Thoracic aorta (tissue), 2 donors: ENCODE data around the gene PHACTR1. TPM values are rescaled to one million over a fixed set of nuclear protein-coding genes. Genes with fewer than 3 reads are reported as not detected.

Experiments
- ATAC-seq: fragments of 150-250 bp; one replicate; pipeline ENCODE4 v1.8.0; 2017; ENCODE audit warnings: low read depth; ENCODE audit not compliant: insufficient number of reproducible peaks, low FRiP score
- DNase-seq: peaks from one replicate; pipeline ENCODE4 v3.0.0-alpha.2; 2020; ENCODE audit warnings: low spot score
- H3K27ac ChIP-seq, 2 donors: fragments of 200-600 bp; sonication (generic); 1 replicate in 1 of 2; 2 replicates in 1 of 2; pipeline ENCODE4 v1.5.1; 2016; ENCODE audit warnings: mild to moderate bottlenecking in 2 of 2, moderate library complexity in 2 of 2
- H3K27me3 ChIP-seq: fragments of 200-600 bp; sonication (generic); replicated peaks from 2 replicates; pipeline ENCODE4 v1.6.0; 2016; ENCODE audit warnings: mild to moderate bottlenecking; ENCODE audit not compliant: insufficient read depth
- H3K36me3 ChIP-seq: fragments of 200-600 bp; sonication (generic); one replicate; pipeline ENCODE4 v1.5.1; 2016
- H3K4me1 ChIP-seq, 2 donors: fragments of 200-600 bp; sonication (generic); 1 replicate in 1 of 2; 2 replicates in 1 of 2; pipeline versions ENCODE4 v1.5.1 to v1.6.0; 2016; ENCODE audit warnings: low read depth in 2 of 2, mild to moderate bottlenecking in 1 of 2; ENCODE audit not compliant: control insufficient read depth in 1 of 2
- H3K4me3 ChIP-seq: fragments of 200-600 bp; sonication (generic); 2 replicates; pipeline ENCODE4 v1.5.1; 2016; ENCODE audit warnings: mild to moderate bottlenecking
- H3K9me3 ChIP-seq: fragments of 200-600 bp; sonication (generic); 2 replicates; pipeline ENCODE4 v1.5.1; 2016
- total RNA-seq, 2 donors: library from RNA; depleted of rRNA; stranded (reverse); fragments of >200 nt; gene quantifications; one replicate each; pipeline versions ENCODE4 v1.1.0 to v1.2.3, GENCODE V29; 2016
- TF ChIP-seq, protein P1 (sequence below): fragments of 200-600 bp; sonication (generic); IDR thresholded peaks from one replicate; pipeline ENCODE4 v1.5.1; 2019; ENCODE audit warnings: antibody characterized with exemption

PHACTR1 gene
- total RNA-seq, 2 donors from 2014 or later = 42.9 to 69.1 TPM

DNA sequence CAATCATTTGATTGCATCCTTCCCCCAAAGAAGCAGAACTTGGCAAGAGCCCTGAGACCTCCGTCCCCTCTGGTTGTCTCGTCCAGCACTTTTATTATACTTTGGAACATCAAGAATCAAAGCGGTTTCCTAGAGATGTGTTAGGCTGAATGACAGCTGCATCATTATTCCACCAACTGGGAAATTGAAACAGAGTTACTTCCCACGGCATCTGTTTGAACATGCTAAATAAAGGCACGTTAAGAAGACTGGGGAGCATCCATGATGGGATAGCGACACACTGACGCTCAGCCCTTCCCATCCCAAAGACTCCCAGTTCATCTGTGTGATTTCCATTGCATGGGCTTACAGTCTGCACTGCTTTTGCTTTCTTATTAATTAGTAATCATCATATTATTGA lies 464.0 kb downstream of the PHACTR1 start:
- TF ChIP-seq, protein P1, sequence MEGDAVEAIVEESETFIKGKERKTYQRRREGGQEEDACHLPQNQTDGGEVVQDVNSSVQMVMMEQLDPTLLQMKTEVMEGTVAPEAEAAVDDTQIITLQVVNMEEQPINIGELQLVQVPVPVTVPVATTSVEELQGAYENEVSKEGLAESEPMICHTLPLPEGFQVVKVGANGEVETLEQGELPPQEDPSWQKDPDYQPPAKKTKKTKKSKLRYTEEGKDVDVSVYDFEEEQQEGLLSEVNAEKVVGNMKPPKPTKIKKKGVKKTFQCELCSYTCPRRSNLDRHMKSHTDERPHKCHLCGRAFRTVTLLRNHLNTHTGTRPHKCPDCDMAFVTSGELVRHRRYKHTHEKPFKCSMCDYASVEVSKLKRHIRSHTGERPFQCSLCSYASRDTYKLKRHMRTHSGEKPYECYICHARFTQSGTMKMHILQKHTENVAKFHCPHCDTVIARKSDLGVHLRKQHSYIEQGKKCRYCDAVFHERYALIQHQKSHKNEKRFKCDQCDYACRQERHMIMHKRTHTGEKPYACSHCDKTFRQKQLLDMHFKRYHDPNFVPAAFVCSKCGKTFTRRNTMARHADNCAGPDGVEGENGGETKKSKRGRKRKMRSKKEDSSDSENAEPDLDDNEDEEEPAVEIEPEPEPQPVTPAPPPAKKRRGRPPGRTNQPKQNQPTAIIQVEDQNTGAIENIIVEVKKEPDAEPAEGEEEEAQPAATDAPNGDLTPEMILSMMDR = no peak
- peaks cover 9% of the 10 kb centered on the region for H3K36me3 ChIP-seq
- DNase-seq (no peak), ATAC-seq (no peak)
- no peak overlapping the region for H3K27ac ChIP-seq
- H3K9me3 ChIP-seq = no peaks in the 10 kb centered on the region
- no peaks in the 10 kb centered on the region for H3K27me3 ChIP-seq
- no peaks in the 10 kb centered on the region for H3K4me1 ChIP-seq
- no peak overlapping the region for H3K4me3 ChIP-seq

DNA sequence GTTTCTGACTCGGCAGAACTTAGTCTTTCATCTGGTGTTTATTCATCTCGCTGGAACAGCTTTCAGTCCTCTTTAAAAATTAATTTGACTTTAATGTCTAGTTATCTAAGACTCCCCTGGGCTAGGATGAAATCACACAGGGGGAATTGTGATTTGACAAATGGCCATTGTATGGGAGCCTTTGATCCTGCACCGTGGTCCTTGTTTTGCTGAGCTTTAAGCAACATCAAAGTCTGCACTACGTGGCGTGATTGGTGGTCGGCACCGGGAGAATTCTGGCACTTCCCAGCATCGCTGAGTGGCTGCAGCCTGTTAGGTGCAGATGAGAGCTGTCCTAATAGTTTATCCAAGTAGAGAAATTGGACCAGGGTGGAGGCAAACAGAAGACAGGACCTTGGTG lies 464.8 kb downstream of the PHACTR1 start:
- no peaks in the 10 kb centered on the region for H3K4me1 ChIP-seq
- ATAC-seq = no peak
- H3K36me3 ChIP-seq = peaks cover 10% of the 10 kb centered on the region
- H3K27ac ChIP-seq = no peak overlapping the region
- no peaks in the 10 kb centered on the region for H3K9me3 ChIP-seq
- TF ChIP-seq, protein P1 = no peak
- no peaks in the 10 kb centered on the region for H3K27me3 ChIP-seq
- no peak for DNase-seq
- H3K4me3 ChIP-seq = no peak overlapping the region

DNA sequence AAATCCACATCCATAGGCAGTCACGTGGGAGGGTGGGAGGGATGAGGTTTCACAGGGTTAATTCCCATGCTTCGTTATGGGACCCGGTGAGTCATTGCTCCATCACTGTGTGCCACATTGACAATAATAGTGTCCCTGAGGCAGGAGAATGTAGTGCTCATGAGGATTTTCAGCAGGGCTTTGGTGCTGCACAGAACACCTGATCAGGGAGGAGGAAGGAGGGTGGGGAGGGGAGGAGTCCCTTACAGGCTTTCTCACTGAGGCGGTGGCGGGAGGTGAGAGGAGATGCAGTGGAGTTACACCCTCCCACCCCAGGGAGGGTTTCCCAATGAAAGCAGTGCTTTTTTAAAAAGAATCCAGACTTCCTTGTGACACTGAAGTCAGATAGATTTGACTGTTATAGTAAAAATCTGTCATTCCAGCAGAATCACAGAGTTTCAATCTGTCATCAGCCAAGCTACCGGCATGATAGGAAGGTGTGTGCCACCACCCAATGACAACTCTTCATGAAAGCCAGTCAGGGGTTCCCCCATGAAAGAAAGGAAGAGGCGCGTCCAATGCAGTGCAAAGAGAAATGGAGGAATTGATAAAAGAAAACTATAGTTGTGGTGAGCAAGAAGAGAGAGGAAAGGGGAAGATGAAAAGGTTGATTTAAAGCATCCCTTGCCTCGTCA lies 467.0 kb downstream of the PHACTR1 start:
- DNase-seq = no peak
- H3K27ac ChIP-seq = no peak overlapping the region
- H3K4me1 ChIP-seq = no peaks in the 10 kb centered on the region
- H3K36me3 ChIP-seq = peaks cover 12% of the 10 kb centered on the region
- no peaks in the 10 kb centered on the region for H3K9me3 ChIP-seq
- no peak for ATAC-seq
- H3K27me3 ChIP-seq = no peaks in the 10 kb centered on the region
- TF ChIP-seq, protein P1 = no peak
- no peak overlapping the region for H3K4me3 ChIP-seq

DNA sequence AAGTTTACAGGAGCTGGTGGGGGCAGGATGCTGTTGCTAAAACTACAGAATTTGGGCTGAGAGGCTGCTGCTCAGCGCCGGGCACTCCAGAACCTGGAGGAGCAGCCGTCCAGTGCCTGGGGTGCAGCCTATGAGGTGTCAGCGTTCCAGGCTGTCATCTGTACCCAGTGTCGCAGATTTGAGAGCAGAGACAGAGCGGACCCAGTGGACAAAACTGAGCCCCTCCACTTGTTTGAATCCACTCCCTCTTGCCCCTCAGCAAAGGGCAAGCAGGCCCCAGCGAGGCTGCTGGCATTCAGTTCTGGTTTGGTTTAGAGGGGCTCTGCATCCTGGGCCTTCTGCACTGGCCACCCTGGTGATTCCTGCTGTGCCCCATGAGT lies 467.5 kb downstream of the PHACTR1 start:
- H3K27ac ChIP-seq = no peak overlapping the region
- no peak overlapping the region for H3K4me3 ChIP-seq
- H3K27me3 ChIP-seq = no peaks in the 10 kb centered on the region
- H3K36me3 ChIP-seq = peaks cover 12% of the 10 kb centered on the region
- no peaks in the 10 kb centered on the region for H3K4me1 ChIP-seq
- no peak for DNase-seq
- no peak for ATAC-seq
- no peaks in the 10 kb centered on the region for H3K9me3 ChIP-seq
- TF ChIP-seq, protein P1 = no peak

DNA sequence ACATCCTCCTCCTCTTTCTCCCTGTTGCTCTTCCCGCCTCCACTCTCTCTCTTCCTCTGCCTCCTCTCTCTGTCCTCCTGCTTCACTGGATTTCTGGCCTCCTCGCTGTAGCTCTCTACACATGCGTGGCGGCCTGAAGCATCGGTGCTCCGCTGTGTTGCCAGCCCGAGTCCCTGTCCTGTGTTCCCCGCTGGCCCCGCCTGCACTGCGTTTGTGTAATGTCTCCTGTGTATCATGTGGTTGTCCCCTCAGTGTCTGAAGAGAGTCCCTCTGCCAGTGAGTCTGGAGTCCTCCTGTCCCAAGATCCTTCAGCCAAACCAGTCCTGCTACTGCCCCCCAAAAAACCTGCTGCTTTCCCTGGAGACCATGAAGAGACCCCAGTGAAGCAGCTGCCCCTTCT lies 468.0 kb downstream of the PHACTR1 start:
- ATAC-seq (no peak), DNase-seq (no peak)
- Histone ChIP-seq H3K4me3 (no peak overlapping the region), H3K27ac (no peak overlapping the region), H3K36me3 (peaks cover 12% of the 10 kb centered on the region), H3K9me3 (no peaks in the 10 kb centered on the region), H3K27me3 (no peaks in the 10 kb centered on the region), H3K4me1 (no peaks in the 10 kb centered on the region)
- TF ChIP-seq, protein P1 = no peak
